Mesenteric fat pad (tissue), 1 donor: ENCODE measurements around the gene PRRG1. TPM values are rescaled to one million over a fixed set of nuclear protein-coding genes. Genes with fewer than 3 reads are reported as not detected.
"Not testable (repeated sequence)": the region's sequence is repeated elsewhere in the genome, so short reads cannot be mapped to it uniquely, and the experiment has no call there.

Source experiments
- DNase-seq: peaks from one replicate; pipeline ENCODE4 v3.0.0-alpha.2; 2020; ENCODE audit warnings: low spot score
- total RNA-seq: library from RNA; stranded (reverse); fragmentation: NEBNext Ultra II Directional; extraction: Animal tissue kit (Norgen Biotek cat#: 25700); gene quantifications from one replicate; pipeline ENCODE4 v1.2.1, GENCODE V29; 2021
- donor health status: DM: yes; HTN: yes; CAD: no.

Gene PRRG1
- total RNA-seq, 1 donor from 2014 or later: 32.4 TPM

DNA sequence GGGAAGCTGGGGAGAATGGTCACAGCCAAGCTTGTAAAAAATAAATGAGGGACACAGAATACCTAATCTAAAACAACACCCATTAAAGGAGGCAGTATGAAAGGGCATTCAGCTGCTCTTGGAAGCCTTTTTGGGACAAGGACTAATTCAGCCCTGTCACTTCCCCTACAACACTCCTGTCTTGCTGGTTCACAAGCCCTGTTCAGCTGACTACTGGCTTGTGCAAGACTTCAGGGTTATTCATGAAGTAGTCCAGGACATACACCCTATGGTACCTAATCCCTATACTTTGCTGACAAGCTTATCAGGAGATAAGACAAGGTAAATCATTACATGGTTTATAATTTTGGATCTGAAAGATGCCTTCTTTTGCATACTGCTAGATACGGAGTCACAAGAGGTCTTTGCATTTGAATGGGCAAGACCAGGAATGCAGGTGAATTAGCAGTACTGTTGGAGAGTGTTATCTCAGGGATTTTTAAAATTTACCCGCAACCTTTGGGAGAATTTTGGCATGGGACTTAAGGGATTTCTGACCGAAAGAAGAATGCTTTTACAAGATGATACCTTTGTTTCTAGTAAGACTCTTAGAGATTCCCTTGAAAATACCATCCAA lies 119.1 kb downstream of the PRRG1 start:
- DNase-seq: no peak

GRCh38 chrX:37470711-37471110 lies 121.5 kb downstream of the PRRG1 start:
- DNase-seq: no peak

DNA sequence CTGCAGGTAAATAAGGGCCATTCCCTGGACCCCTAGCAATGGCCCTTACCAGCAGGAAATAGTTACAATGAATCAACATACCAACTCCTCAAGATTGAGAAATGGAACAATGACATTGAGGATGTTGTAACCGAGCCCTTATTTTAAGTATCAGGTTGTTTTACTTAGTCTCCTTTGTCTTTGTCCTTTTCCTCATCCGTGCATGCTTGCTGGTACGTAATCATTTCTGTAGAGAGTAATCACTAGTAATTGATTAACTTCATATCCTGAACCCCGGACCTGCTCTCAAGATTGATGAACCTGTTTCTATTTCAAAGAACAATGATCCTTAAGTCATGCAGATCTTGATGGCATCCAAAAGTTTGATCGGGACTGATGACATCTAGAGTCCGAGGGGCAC lies 123.7 kb downstream of the PRRG1 start:
- no peak for DNase-seq

DNA sequence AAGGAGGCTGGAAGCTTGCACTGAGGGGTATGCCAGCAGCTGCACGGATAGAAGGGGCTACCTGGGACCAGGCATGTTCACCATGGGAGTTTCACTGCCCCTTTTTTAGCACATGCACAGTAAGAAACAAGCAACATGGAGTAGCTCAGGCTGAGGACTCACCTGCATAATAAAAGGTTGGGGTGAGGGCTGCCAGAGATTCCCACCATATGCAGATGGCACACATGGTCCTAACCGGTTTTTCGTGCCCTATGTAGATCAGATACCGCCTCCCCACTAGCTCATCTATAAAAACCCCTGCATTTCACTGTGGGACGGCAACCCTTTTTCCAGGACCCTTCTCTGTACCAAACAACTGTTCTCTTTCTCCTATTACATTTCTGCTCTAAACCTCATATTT lies 125.3 kb downstream of the PRRG1 start:
- DNase-seq: no peak

- no peak for DNase-seq
These were observed 127.5 kb downstream of the PRRG1 start for GRCh38 chrX:37476571-37477170.

DNA sequence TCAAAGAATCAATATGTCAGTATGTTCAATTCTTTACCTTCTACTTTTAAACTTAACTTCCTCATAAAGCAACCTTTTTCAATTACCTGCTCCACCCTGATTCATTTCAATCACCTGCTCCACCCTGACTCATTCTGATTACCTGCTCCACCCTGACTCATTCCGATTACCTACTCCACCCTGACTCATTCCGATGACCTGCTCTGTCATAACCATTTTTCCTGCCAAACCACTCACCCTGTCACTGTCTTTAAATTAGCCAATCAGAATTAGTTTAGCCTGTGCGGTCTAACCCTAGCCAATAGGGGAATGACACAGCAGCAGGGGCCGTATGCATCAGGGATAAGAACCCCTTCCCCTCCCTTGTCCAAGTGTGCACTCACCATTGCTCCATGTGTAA lies 135.2 kb downstream of the PRRG1 start:
- not testable (repeated sequence) for DNase-seq

DNA sequence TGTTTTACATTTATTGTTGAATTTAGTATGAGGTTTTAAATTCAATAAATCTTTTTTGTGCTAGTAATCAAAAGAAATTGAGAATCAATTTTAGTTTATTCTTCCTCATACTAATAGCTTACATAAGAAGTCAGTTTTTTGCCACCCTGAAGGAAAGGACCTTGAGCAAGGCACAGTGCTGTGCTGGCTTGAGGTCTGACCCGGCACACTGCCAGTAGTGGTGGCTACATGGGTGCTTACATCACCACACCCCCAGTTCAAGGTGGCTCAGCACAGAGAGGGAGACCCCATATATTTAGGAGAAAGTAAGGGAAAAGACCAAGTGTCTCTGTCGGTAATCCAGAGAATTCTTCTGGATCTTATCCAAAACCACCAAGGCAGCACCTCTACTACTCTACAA lies 136.3 kb downstream of the PRRG1 start:
- DNase-seq: no peak

GRCh38 chrX:37487271-37487670 lies 138.1 kb downstream of the PRRG1 start:
- DNase-seq: no peak

DNA sequence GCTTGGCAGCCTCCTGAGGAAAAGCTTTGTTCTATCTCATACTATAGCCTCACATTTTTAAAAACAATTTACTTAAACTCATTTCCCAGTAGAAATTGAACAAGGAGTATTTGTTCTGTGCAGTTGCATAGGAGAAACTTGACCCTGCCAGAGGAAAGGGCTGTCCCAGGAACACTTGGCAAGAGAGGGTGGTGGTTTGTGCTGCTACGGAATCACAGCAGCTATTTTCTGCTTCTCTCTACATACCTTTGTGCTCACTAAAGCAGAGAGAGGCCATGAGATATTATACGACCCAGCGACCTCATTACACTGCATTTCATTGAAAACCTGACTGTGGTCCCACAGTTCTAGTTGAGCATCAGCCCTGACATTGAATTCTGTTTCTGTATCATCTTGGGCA lies 139.2 kb downstream of the PRRG1 start:
- DNase-seq: no peak

DNA sequence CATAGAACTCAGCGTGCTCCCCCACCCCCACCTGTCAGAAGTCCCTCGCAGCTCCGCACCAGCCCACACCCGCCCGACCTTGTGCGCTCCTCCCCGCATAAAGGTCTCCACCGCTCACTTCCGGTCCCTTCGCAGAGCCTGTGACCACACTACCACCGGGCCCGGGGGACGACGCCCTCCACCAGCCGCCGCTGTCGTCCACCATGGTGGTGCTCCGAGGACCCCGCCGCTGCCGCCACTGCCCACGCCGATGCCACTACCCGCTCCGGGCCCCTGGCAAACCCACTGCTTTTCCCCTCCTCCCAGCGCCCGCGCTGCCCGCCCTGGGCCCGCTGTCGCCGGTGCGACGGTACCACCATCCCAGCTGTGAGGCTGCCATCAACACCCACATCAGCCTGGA lies 142.5 kb downstream of the PRRG1 start:
- DNase-seq: no peak

DNA sequence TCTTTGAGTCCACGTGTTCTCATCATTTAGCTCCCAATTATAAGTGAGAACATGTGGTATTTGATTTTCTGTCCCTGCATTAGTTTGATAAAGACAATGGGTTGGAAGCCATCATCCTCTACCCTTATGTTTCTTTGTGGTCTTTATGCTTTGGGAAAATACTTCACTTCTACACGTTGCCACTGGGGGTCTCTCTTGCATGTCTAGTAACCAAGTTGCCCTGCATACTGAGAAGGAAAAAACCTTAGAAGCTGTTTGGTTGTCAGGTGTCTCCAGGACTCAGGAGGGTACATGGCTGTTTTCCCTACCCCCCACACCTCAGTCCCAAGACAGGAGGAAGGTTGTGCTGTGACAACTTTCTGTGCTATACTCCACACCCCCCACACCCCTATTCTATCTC lies 146.6 kb downstream of the PRRG1 start:
- DNase-seq: not testable (repeated sequence)

GRCh38 chrX:37497126-37497525 lies 148.0 kb downstream of the PRRG1 start:
- DNase-seq: not testable (repeated sequence)

DNA sequence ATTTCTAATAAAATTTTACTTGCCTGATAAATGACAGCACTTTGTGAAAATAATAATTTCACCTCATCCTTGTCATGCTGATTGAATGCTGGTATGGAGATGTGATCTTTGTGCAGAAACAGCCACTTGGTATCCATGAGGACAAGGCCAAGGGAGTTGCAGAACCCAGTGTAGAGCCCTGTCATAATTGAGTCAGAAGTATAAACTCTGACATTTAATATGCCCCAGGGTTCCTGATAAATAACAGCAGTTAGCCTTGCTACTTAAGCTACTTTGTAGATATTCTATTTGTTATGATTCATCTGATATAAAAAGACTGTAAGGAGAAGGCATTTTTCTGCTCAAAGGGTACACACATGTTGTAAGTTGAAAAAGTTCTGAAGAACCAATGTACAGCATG lies 149.2 kb downstream of the PRRG1 start:
- not testable (repeated sequence) for DNase-seq

DNA sequence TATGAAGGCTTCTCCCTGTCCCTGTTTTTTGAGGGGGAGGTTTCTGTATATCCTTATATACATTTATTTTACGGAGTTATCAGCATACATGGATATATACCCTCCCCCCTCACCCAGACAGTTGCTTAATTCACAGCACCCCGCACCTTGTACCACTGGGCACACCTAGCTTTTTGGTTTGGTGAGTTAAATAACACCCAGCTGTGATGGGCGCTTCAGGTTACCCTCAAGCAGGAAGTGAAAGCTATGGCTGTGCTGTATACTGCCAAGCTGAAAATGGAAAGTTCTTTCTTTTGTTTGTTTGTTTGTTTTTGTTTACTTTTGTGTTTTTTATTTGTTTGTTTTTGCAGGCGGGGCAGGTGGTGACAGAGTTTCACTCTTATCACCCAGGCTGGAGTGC lies 150.5 kb downstream of the PRRG1 start:
- DNase-seq: not testable (repeated sequence)

- no peak for DNase-seq
These were observed 155.8 kb downstream of the PRRG1 start for GRCh38 chrX:37504991-37505390.

Other genes with a start within 250 kb of the PRRG1 start
- 0.35 TPM for gene LANCL3, start 222.3 kb downstream of the PRRG1 start, total RNA-seq